HepG2 (cell line): ENCODE results near the gene SDR39U1. TPM values are rescaled to one million over a fixed set of nuclear protein-coding genes. Genes with fewer than 3 reads are reported as not detected.

Experiments used
- BCL6 ChIP-seq: IDR thresholded peaks from 2 replicates; pipeline ENCODE4 v1.6.1; 2016; ENCODE audit warnings: missing genetic modification reagents, missing compliant biosample characterization
- E2F1 ChIP-seq: sonication (generic); formaldehyde crosslinking; IDR thresholded peaks from 2 replicates; pipeline ENCODE4 v1.5.0; 2020; ENCODE audit warnings: missing genetic modification reagents
- ETV5 ChIP-seq: IDR thresholded peaks from 2 replicates; pipeline ENCODE4 v1.6.1; 2018; ENCODE audit warnings: missing biosample characterization, missing genetic modification reagents, inconsistent platforms, borderline replicate concordance
- FOSL2 ChIP-seq: sonication (generic); formaldehyde crosslinking; IDR thresholded peaks from 2 replicates; pipeline ENCODE4 v1.4.0; 2020; ENCODE audit warnings: missing genetic modification reagents
- LBX2 ChIP-seq: sonication (generic); formaldehyde crosslinking; IDR thresholded peaks from 2 replicates; pipeline ENCODE4 v1.5.0; 2020; ENCODE audit warnings: missing genetic modification reagents, mild to moderate bottlenecking, borderline replicate concordance
- MAX ChIP-seq: IDR thresholded peaks from 2 replicates; pipeline ENCODE4 v1.6.1; 2012; ENCODE audit warnings: inconsistent platforms
- PRDM15 ChIP-seq: sonication (generic); formaldehyde crosslinking; IDR thresholded peaks from 2 replicates; pipeline ENCODE4 v1.4.0; 2020; ENCODE audit warnings: missing genetic modification reagents
- SATB2 ChIP-seq: sonication (generic); formaldehyde crosslinking; IDR thresholded peaks from 2 replicates; pipeline ENCODE4 v1.5.0; 2020; ENCODE audit warnings: missing genetic modification reagents
- TAF15 ChIP-seq: fragments of 200-400 bp; formaldehyde crosslinking; IDR thresholded peaks from one replicate; pipeline ENCODE4 v1.6.1; 2018; ENCODE audit warnings: mild to moderate bottlenecking, low read depth, low read length; ENCODE audit not compliant: poor library complexity, severe bottlenecking
- TEAD2 ChIP-seq: sonication (generic); formaldehyde crosslinking; IDR thresholded peaks from 2 replicates; pipeline ENCODE4 v1.9.0; 2021; ENCODE audit warnings: missing genetic modification reagents
- THAP7 ChIP-seq: sonication (generic); formaldehyde crosslinking; IDR thresholded peaks from 2 replicates; pipeline ENCODE4 v1.8.1; 2023; ENCODE audit warnings: mild to moderate bottlenecking, missing genetic modification reagents
- YEATS2 ChIP-seq: sonication (generic); formaldehyde crosslinking; IDR thresholded peaks from 2 replicates; pipeline ENCODE4 v1.4.0; 2020; ENCODE audit warnings: missing genetic modification reagents, borderline replicate concordance
- ZC3H13 ChIP-seq: sonication (generic); formaldehyde crosslinking; IDR thresholded peaks from 2 replicates; pipeline ENCODE4 v1.8.1; 2023; ENCODE audit warnings: mild to moderate bottlenecking, missing genetic modification reagents, moderate library complexity
- ZFY ChIP-seq: sonication (generic); formaldehyde crosslinking; IDR thresholded peaks from 2 replicates; pipeline ENCODE4 v1.4.0; 2020; ENCODE audit warnings: missing genetic modification reagents
- ZNF609 ChIP-seq: sonication (generic); formaldehyde crosslinking; IDR thresholded peaks from 2 replicates; pipeline ENCODE4 v1.4.0; 2020; ENCODE audit warnings: mild to moderate bottlenecking, missing genetic modification reagents, borderline replicate concordance
- ZNF772 ChIP-seq: sonication (generic); formaldehyde crosslinking; IDR thresholded peaks from 2 replicates; pipeline ENCODE4 v1.5.0; 2020; ENCODE audit warnings: mild to moderate bottlenecking, missing genetic modification reagents
- ZNF879 ChIP-seq: sonication (generic); formaldehyde crosslinking; IDR thresholded peaks from 2 replicates; pipeline ENCODE4 v1.8.1; 2023; ENCODE audit warnings: missing genetic modification reagents
- ZSCAN9 ChIP-seq: IDR thresholded peaks from 2 replicates; pipeline ENCODE4 v1.6.1; 2016; ENCODE audit warnings: borderline replicate concordance
- polyA plus RNA-seq, 8 experiments: library from polyadenylated mRNA; depleted of rRNA in 3 of 8; stranded (reverse) in 7 of 8; unstranded in 1 of 8; fragments of >200 nt; fragmentation: Illumina TruSeq in 4 of 8; extraction: Trizol in 4 of 8; gene quantifications; 2 replicates each; pipeline versions ENCODE4 v1.2.1 to v1.2.3, GENCODE V29; 2011 to 2016; ENCODE audit warnings: low read depth in 4 of 8, missing spikeins in 1 of 8, mixed read lengths in 1 of 8; ENCODE audit not compliant: insufficient read depth in 1 of 8
- total RNA-seq, 5 experiments: library from RNA; depleted of rRNA; stranded (reverse); fragments of >200 nt; fragmentation: Illumina TruSeq; extraction: Trizol; gene quantifications; 2 replicates each; pipeline ENCODE4 v1.2.3, GENCODE V29; 2016; ENCODE audit warnings: low read depth in 1 of 5

The SDR39U1 gene
- total and polyA plus RNA-seq, 2 of the 13 experiments (the other 11 are each of a cell fraction or from before 2014, with no cell fraction given): 34.4 to 129 TPM

- TF ChIP-seq PRDM15 (CRISPR knock-in tag) (peak; percentile 67; the same call in 1 of the 2 replicates), ZNF879 (CRISPR knock-in tag) (no peak), SATB2 (CRISPR knock-in tag) (peak; percentile 96), THAP7 (CRISPR knock-in tag) (peak; percentile 89), ZSCAN9 (CRISPR knock-in tag) (peak; percentile 18), FOSL2 (CRISPR knock-in tag) (peak; percentile 48), ETV5 (CRISPR knock-in tag) (peak; percentile 90), ZNF609 (CRISPR knock-in tag) (peak; percentile 75; the same call in 1 of the 2 replicates), MAX (no peak), E2F1 (peak; percentile 86; the same call in 1 of the 2 replicates), ZC3H13 (peak; percentile 56), LBX2 (CRISPR knock-in tag) (peak; percentile 22; the same call in 1 of the 2 replicates), TEAD2 (CRISPR knock-in tag) (no peak), BCL6 (peak; percentile 50; the same call in 1 of the 2 replicates), ZFY (CRISPR knock-in tag) (peak; percentile 93), ZNF772 (CRISPR knock-in tag) (peak; percentile 98), YEATS2 (peak; percentile 97), TAF15 (peak; percentile 100)
Measured at GRCh38 chr14:24442240-24443052, at the start of gene SDR39U1 (continued).
